Sciatic nerve (tissue), 2 donors: ENCODE measurements around the gene TENM3. TPM values are rescaled to one million over a fixed set of nuclear protein-coding genes. Genes with fewer than 3 reads are reported as not detected.

ENCODE experiments used
- ATAC-seq: fragments of 200-7000 bp; cut with Tn5 transposase; one replicate; pipeline ENCODE4 v1.9.1; 2020; ENCODE audit warnings: mild to moderate bottlenecking, moderate library complexity
- DNase-seq: peaks from one replicate; pipeline ENCODE4 v3.0.0-alpha.2; 2020; ENCODE audit warnings: low spot score
- intact Hi-C: fragments of 100-400 bp; cut with DNase I; formaldehyde crosslinking; loops from one replicate; pipeline ENCODE4 v1.14.2; 2022
- total RNA-seq: library from RNA; stranded (reverse); fragmentation: NEBNext Ultra II Directional; extraction: Animal tissue kit (Norgen Biotek cat#: 25700); gene quantifications from one replicate; pipeline ENCODE4 v1.2.1, GENCODE V29; 2021
- donor health status: DM: no; HTN: no; CAD: no.
- donor health status: DM: no; HTN: no; CAD: no.

TENM3 gene
- total RNA-seq, 1 donor from 2014 or later = 38.2 TPM

DNA sequence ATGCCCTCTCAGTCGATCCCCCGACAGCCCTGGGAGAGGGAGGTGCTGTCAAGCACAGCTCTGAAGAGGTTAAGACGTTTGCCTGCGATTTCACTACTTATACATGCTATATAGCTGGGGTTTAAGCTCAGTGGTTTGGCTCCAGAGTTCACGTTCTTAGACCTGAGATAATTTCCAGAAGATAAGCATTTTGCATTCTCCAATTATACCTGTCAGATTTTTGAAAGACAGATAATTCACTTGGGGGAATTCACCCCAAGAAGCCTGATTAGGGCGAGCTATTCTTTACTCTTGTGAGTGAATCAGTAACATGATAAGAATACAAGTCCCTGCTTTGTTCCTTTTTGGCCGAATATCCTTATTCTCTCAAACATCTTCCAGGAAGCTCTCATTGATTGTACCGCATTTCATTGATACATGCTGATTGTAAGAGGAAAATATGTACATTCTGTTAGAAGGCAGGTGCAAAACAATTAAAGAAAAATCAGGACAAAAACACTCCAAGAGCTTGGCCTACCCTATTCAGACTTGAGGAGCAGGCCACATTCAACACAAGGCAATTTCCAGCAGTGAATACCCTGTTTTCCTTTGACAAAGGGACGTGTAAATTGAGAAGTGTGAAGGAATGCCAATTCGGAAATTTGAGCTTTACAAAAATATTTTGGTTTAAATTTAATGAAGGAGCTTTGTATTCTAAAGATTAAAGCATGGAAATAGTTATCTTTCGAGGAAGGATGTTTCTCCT, 30.2 kb downstream of the TENM3 start:
- ATAC-seq (no peak), DNase-seq (no peak)
- intact Hi-C loops = no loop called here

- no peak for DNase-seq
- ATAC-seq = no peak
- intact Hi-C loops = no loop called here
Observed at GRCh38 chr4:182276210-182277109, 33.3 kb downstream of the TENM3 start.

- ATAC-seq (no peak), DNase-seq (no peak)
- intact Hi-C loops = no loop called here
Observed at GRCh38 chr4:182277377-182277776, 34.2 kb downstream of the TENM3 start.

DNA sequence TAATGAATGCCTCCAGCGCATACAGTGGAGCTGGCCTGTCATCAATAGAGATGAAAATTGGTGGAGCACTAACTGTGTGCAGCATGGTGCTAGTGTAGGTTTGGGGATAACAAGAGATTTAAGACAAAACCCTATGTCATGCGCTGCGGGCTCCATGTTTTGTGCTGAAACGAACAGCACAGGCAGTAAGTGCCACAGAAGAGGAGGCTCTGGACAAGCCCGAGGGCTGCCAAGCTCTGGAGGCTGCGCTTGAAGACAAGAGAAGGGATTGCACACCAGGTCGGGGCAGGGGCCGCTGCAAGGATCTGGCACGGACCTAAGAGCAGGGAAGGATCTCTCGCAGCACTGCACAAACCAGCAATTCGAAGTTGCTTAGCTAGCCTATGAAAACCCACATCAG, 35.5 kb downstream of the TENM3 start:
- DNase-seq (no peak), ATAC-seq (no peak)
- intact Hi-C loops = no loop called here

- intact Hi-C loops = loop anchor here (5.0 kb wide), 1 partner anchor 42 kb away; no protein-coding TSS in a partner anchor
- ATAC-seq = no peak
- no peak for DNase-seq
Observed at GRCh38 chr4:182280436-182281111, 37.4 kb downstream of the TENM3 start.

DNA sequence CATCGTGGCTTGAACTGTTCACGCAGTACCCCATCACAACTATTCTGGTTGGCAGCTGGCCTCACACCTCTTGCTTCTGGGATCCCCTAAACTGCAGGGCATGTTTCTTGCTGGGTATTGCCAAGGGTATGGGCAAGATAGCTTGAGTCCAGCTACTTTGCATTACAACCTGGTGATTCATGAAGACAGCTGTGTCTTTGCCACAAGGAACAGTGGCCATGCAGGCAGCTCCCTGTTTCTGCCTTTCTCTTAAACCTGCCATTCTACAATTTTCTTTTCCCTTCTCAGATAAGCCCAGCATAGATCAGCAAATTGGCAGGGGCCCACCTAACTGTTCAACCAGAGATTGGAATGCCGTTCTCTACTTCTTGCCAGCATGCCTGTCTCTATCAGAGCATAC, 42.8 kb downstream of the TENM3 start:
- intact Hi-C loops = no loop called here
- DNase-seq (no peak), ATAC-seq (no peak)

GRCh38 chr4:182286931-182287330, 43.7 kb downstream of the TENM3 start:
- no peak for DNase-seq
- intact Hi-C loops = no loop called here
- ATAC-seq = no peak

GRCh38 chr4:182288534-182288933, 45.3 kb downstream of the TENM3 start:
- ATAC-seq (no peak), DNase-seq (no peak)
- intact Hi-C loops = no loop called here

- intact Hi-C loops = no loop called here
- ATAC-seq = no peak
- DNase-seq = no peak
Observed at GRCh38 chr4:182289809-182290208, 46.6 kb downstream of the TENM3 start.

- intact Hi-C loops = no loop called here
- ATAC-seq = no peak
- DNase-seq = no peak
Observed at GRCh38 chr4:182291175-182291574, 48.0 kb downstream of the TENM3 start.

- DNase-seq = no peak
- intact Hi-C loops = no loop called here
- ATAC-seq = no peak
Observed at GRCh38 chr4:182291597-182292270, 48.5 kb downstream of the TENM3 start.

DNA sequence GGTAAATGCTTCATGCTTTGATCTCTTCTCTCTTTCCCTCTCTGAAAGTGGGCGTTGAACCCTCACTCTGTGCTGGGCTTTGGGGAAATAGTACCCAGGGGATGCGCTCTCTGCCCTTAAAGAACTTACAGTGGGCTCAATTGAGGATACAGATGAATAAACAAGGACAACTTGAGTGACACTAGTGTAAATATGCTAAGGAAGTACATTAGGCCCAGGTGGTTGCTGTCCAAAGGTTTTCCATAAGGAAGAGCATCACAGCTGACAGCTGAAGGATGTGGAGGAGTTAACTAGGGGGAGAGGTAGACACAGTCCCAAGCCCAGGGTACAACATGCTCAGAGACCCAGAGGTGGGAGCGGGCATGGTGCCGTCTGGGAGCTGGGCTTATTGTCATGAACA, 49.4 kb downstream of the TENM3 start:
- DNase-seq = no peak
- no peak for ATAC-seq
- intact Hi-C loops = no loop called here

DNA sequence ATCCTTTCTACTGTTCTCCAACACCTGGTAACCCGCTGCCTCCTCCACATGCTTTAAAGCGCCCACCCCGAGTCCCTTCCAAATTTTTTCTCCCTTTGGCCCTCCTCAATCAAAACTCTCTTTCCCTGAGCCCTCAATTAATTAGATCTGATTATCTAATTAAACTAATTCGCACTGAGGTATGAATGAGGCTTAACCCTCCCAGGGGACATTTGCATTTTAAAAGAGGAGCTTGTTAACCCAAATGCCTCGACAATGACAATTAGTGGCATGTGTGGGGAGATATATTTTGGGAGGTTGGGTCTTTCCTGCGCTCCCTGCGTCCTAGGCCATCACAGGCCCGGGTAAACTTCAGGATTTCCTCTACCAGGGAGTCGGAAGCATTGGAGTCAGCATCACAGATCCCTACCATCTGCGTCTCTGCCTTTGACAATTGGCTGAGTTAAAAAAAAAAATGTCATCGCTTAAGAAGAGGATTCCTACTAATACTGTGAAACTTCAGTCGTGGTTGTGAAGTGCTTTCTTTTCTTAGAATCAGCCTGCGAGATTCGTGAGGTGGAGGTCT, 50.6 kb downstream of the TENM3 start:
- no peak for ATAC-seq
- intact Hi-C loops = no loop called here
- DNase-seq = no peak

- DNase-seq (no peak), ATAC-seq (no peak)
- intact Hi-C loops = no loop called here
Observed at GRCh38 chr4:182294451-182294850, 51.2 kb downstream of the TENM3 start.

- intact Hi-C loops = no loop called here
- ATAC-seq (no peak), DNase-seq (no peak)
Observed at GRCh38 chr4:182297659-182298058, 54.5 kb downstream of the TENM3 start.

GRCh38 chr4:182301736-182302135, 58.5 kb downstream of the TENM3 start:
- intact Hi-C loops = no loop called here
- ATAC-seq = no peak
- DNase-seq = no peak

GRCh38 chr4:182303847-182304246, 60.6 kb downstream of the TENM3 start:
- intact Hi-C loops = no loop called here
- DNase-seq (no peak), ATAC-seq (no peak)

GRCh38 chr4:182306792-182307507, 63.7 kb downstream of the TENM3 start:
- DNase-seq (no peak), ATAC-seq (no peak)
- intact Hi-C loops = no loop called here
